ENCODE measurements around the gene COMT.

DNA sequence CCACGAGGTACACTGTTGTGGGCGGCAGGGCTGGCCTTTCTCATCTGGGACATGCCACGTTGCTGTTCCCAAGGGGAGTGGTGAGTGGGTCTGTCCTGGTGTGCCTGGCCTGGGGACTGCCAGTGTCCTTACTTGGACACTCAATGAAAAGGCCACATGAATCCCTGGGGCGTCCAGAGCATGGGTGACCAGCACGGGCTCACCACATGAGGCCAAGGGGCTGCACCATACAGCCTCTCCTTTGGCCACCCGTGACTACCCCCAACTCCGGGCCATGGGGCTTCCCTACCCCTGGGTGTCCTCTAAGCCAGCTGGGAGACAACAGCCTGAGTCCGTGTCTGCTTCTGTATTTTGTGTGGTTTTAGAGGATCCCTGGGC lies 20.3 kb downstream of the COMT start:
- no peak for TF ChIP-seq POLR2AphosphoS5 (IDR thresholded peaks at IDR 0.05; ENCODE audit: low read depth, low read length)
- TF ChIP-seq, protein P1, sequence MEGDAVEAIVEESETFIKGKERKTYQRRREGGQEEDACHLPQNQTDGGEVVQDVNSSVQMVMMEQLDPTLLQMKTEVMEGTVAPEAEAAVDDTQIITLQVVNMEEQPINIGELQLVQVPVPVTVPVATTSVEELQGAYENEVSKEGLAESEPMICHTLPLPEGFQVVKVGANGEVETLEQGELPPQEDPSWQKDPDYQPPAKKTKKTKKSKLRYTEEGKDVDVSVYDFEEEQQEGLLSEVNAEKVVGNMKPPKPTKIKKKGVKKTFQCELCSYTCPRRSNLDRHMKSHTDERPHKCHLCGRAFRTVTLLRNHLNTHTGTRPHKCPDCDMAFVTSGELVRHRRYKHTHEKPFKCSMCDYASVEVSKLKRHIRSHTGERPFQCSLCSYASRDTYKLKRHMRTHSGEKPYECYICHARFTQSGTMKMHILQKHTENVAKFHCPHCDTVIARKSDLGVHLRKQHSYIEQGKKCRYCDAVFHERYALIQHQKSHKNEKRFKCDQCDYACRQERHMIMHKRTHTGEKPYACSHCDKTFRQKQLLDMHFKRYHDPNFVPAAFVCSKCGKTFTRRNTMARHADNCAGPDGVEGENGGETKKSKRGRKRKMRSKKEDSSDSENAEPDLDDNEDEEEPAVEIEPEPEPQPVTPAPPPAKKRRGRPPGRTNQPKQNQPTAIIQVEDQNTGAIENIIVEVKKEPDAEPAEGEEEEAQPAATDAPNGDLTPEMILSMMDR (IDR thresholded peaks at IDR 0.05) = no peak

All from Panc1 (cell line).